HepG2 (cell line): ENCODE results near the gene NRIP2. TPM values are rescaled to one million over a fixed set of nuclear protein-coding genes. Genes with fewer than 3 reads are reported as not detected.

Experiments used
- ARNTL ChIP-seq: sonication (generic); formaldehyde crosslinking; IDR thresholded peaks from 2 replicates; pipeline ENCODE4 v1.4.0; 2020; ENCODE audit warnings: mild to moderate bottlenecking, missing genetic modification reagents
- CCAR2 ChIP-seq: fragments of 200-400 bp; formaldehyde crosslinking; optimal IDR thresholded peaks from 2 replicates; pipeline ENCODE3; 2018; ENCODE audit warnings: low read depth, mild to moderate bottlenecking, low read length, moderate library complexity
- DPF2 ChIP-seq: sonication (generic); formaldehyde crosslinking; IDR thresholded peaks from 2 replicates; pipeline ENCODE4 v1.4.0; 2020; ENCODE audit warnings: mild to moderate bottlenecking, low read depth, missing genetic modification reagents, borderline replicate concordance
- GABPA ChIP-seq, 2 experiments: IDR thresholded peaks; 2 replicates each; pipeline ENCODE4 v1.6.1; 2011 to 2016; ENCODE audit warnings: low read depth in 2 of 2, low read length in 1 of 2, missing biosample characterization in 1 of 2, missing genetic modification characterization in 1 of 2
- IKZF1 ChIP-seq: fragments of 450-650 bp; IDR thresholded peaks from 2 replicates; pipeline ENCODE4 v1.7.1; 2016
- NAIF1 ChIP-seq: sonication (generic); formaldehyde crosslinking; IDR thresholded peaks from 2 replicates; pipeline ENCODE4 v1.5.0; 2020; ENCODE audit warnings: mild to moderate bottlenecking, missing genetic modification reagents, borderline replicate concordance
- NR2C2 ChIP-seq: sonication (generic); formaldehyde crosslinking; IDR thresholded peaks from 2 replicates; pipeline ENCODE4 v1.4.0; 2020; ENCODE audit warnings: missing genetic modification reagents, mild to moderate bottlenecking, moderate library complexity, borderline replicate concordance
- RARA ChIP-seq: IDR thresholded peaks from 2 replicates; pipeline ENCODE4 v1.6.1; 2016; ENCODE audit warnings: missing genetic modification reagents, missing compliant biosample characterization
- SMYD3 ChIP-seq: sonication (generic); formaldehyde crosslinking; IDR thresholded peaks from 2 replicates; pipeline ENCODE4 v1.8.1; 2023; ENCODE audit warnings: mild to moderate bottlenecking, missing genetic modification reagents
- ZSCAN20 ChIP-seq: sonication (generic); formaldehyde crosslinking; IDR thresholded peaks from 2 replicates; pipeline ENCODE4 v1.4.0; 2020; ENCODE audit warnings: missing genetic modification reagents, mild to moderate bottlenecking, borderline replicate concordance
- ZSCAN21 ChIP-seq: sonication (generic); formaldehyde crosslinking; IDR thresholded peaks from 2 replicates; pipeline ENCODE4 v1.8.0; 2022; ENCODE audit warnings: mild to moderate bottlenecking, missing genetic modification reagents, moderate library complexity, borderline replicate concordance
- polyA plus RNA-seq, 8 experiments: library from polyadenylated mRNA; depleted of rRNA in 3 of 8; stranded (reverse) in 7 of 8; unstranded in 1 of 8; fragments of >200 nt; fragmentation: Illumina TruSeq in 4 of 8; extraction: Trizol in 4 of 8; gene quantifications; 2 replicates each; pipeline versions ENCODE4 v1.2.1 to v1.2.3, GENCODE V29; 2011 to 2016; ENCODE audit warnings: low read depth in 4 of 8, missing spikeins in 1 of 8, mixed read lengths in 1 of 8; ENCODE audit not compliant: insufficient read depth in 1 of 8
- total RNA-seq, 5 experiments: library from RNA; depleted of rRNA; stranded (reverse); fragments of >200 nt; fragmentation: Illumina TruSeq; extraction: Trizol; gene quantifications; 2 replicates each; pipeline ENCODE4 v1.2.3, GENCODE V29; 2016; ENCODE audit warnings: low read depth in 1 of 5
- TF ChIP-seq, protein P1 (sequence below): sonication (generic); formaldehyde crosslinking; IDR thresholded peaks from 2 replicates; pipeline ENCODE4 v1.4.0; 2020; ENCODE audit warnings: mild to moderate bottlenecking, missing genetic modification reagents
- TF ChIP-seq, protein P2 (sequence below): sonication (generic); formaldehyde crosslinking; IDR thresholded peaks from 2 replicates; pipeline ENCODE4 v1.5.0; 2020; ENCODE audit warnings: mild to moderate bottlenecking, missing genetic modification reagents, borderline replicate concordance

Gene NRIP2
- total and polyA plus RNA-seq, 2 of the 13 experiments (the other 11 are each of a cell fraction or from before 2014, with no cell fraction given): not detected

DNA sequence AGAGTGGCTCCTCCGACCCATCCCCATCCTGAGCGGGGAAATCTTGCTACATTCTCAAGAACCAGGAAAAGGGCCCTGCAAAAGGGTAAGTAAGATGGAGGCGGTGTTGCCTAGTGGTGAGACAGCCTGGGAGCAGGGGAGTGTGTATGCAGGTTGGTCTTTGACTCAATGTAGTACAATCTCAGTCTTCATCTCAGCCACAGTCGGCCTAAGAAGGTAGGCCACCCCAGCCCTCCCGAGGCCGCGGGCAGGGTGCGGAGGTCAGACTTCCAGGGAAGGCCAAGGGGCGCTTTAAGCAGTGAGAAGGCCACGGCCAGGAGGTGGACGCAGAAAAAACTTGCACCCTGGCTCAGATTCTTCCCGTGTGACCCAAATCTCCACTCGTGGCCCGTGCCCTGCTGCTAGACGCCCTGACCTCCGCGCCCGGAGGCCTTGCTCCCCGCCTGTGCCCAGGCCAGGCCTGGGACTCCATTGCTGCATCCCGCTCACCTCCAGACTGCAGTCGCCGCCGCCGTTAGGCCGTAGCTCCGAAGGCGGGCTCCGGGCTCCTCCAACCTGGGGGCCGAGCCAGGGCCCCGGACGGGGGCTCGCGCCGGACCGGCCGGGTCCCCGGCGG, 41.7 kb upstream of the NRIP2 start (continued):
- TF ChIP-seq, protein P1, sequence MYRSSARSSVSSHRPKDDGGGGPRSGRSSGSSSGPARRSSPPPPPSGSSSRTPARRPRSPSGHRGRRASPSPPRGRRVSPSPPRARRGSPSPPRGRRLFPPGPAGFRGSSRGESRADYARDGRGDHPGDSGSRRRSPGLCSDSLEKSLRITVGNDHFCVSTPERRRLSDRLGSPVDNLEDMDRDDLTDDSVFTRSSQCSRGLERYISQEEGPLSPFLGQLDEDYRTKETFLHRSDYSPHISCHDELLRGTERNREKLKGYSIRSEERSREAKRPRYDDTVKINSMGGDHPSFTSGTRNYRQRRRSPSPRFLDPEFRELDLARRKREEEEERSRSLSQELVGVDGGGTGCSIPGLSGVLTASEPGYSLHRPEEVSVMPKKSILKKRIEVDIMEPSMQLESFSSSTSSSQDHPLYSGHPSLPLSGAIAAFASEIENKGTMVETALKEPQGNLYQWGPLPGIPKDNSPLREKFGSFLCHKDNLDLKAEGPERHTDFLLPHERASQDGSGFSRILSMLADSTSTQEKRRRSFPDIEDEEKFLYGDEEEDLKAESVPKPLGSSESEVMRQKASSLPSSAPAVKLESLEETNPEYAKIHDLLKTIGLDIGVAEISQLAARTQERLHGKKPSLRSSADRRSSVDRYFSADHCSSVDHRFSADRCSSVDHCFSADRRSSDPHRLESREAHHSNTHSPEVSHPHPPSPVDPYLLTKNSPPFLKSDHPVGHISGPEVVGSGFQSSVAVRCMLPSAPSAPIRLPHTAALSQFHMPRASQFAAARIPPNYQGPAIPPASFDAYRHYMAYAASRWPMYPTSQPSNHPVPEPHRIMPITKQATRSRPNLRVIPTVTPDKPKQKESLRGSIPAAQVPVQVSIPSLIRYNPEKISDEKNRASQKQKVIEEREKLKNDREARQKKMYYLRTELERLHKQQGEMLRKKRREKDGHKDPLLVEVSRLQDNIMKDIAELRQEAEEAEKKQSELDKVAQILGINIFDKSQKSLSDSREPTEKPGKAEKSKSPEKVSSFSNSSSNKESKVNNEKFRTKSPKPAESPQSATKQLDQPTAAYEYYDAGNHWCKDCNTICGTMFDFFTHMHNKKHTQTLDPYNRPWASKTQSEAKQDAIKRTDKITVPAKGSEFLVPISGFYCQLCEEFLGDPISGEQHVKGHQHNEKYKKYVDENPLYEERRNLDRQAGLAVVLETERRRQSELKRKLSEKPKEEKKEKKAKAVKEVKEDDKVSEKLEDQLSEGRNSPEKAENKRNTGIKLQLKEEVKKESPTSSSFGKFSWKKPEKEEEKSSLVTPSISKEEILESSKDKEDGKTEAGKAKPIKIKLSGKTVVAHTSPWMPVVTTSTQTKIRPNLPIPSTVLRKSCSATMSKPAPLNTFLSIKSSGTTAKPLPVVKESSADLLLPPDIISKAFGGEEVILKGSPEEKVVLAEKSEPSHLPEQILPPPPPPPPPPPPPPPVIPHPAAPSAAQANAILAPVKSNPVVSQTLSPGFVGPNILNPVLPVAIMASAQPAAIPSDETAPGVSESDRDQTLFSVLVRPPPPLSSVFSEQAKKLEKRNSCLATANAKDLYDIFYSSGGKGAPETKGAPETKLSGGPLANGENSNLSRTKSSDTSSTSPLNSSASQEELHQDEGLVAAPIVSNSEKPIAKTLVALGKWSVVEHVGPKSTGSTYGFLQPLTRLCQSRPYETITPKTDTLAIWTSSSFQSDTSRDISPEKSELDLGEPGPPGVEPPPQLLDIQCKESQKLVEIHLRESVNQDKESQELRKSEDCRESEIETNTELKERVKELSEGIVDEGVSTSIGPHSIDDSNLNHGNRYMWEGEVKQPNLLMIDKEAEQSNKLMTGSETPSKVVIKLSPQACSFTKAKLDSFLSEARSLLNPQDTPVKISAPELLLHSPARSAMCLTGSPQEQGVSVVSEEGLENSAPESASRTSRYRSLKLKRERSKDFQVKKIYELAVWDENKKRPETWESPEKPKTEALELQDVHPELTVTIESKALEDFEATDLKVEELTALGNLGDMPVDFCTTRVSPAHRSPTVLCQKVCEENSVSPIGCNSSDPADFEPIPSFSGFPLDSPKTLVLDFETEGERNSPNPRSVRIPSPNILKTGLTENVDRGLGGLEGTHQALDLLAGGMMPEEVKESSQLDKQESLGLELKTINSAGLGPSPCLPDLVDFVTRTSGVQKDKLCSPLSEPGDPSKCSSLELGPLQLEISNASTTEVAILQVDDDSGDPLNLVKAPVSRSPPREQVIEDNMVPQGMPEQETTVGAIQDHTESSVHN: no peak
- TF ChIP-seq RARA (CRISPR knock-in tag) (no peak), ARNTL (CRISPR knock-in tag) (no peak), IKZF1 (no peak), NAIF1 (CRISPR knock-in tag) (no peak), GABPA (IDR thresholded peaks at IDR 0.05; ENCODE audit: low read depth, low read length) (no peak), GABPA (CRISPR knock-in tag; IDR thresholded peaks at IDR 0.05; ENCODE audit: low read depth) (no peak), ZSCAN20 (no peak), CCAR2 (no peak), SMYD3 (CRISPR knock-in tag) (no peak), ZSCAN21 (CRISPR knock-in tag) (no peak), DPF2 (CRISPR knock-in tag) (no peak), NR2C2 (no peak)
- TF ChIP-seq, protein P2, sequence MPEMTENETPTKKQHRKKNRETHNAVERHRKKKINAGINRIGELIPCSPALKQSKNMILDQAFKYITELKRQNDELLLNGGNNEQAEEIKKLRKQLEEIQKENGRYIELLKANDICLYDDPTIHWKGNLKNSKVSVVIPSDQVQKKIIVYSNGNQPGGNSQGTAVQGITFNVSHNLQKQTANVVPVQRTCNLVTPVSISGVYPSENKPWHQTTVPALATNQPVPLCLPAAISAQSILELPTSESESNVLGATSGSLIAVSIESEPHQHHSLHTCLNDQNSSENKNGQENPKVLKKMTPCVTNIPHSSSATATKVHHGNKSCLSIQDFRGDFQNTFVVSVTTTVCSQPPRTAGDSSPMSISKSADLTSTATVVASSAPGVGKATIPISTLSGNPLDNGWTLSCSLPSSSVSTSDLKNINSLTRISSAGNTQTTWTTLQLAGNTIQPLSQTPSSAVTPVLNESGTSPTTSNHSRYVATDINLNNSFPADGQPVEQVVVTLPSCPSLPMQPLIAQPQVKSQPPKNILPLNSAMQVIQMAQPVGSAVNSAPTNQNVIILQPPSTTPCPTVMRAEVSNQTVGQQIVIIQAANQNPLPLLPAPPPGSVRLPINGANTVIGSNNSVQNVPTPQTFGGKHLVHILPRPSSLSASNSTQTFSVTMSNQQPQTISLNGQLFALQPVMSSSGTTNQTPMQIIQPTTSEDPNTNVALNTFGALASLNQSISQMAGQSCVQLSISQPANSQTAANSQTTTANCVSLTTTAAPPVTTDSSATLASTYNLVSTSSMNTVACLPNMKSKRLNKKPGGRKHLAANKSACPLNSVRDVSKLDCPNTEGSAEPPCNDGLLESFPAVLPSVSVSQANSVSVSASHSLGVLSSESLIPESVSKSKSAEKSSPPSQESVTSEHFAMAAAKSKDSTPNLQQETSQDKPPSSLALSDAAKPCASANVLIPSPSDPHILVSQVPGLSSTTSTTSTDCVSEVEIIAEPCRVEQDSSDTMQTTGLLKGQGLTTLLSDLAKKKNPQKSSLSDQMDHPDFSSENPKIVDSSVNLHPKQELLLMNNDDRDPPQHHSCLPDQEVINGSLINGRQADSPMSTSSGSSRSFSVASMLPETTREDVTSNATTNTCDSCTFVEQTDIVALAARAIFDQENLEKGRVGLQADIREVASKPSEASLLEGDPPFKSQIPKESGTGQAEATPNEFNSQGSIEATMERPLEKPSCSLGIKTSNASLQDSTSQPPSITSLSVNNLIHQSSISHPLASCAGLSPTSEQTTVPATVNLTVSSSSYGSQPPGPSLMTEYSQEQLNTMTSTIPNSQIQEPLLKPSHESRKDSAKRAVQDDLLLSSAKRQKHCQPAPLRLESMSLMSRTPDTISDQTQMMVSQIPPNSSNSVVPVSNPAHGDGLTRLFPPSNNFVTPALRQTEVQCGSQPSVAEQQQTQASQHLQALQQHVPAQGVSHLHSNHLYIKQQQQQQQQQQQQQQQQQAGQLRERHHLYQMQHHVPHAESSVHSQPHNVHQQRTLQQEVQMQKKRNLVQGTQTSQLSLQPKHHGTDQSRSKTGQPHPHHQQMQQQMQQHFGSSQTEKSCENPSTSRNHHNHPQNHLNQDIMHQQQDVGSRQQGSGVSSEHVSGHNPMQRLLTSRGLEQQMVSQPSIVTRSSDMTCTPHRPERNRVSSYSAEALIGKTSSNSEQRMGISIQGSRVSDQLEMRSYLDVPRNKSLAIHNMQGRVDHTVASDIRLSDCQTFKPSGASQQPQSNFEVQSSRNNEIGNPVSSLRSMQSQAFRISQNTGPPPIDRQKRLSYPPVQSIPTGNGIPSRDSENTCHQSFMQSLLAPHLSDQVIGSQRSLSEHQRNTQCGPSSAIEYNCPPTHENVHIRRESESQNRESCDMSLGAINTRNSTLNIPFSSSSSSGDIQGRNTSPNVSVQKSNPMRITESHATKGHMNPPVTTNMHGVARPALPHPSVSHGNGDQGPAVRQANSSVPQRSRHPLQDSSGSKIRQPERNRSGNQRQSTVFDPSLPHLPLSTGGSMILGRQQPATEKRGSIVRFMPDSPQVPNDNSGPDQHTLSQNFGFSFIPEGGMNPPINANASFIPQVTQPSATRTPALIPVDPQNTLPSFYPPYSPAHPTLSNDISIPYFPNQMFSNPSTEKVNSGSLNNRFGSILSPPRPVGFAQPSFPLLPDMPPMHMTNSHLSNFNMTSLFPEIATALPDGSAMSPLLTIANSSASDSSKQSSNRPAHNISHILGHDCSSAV (CRISPR knock-in tag): no peak
